ENCODE data around the gene PRR12.
"Not testable (repeated sequence)": the region's sequence is repeated elsewhere in the genome, so short reads cannot be mapped to it uniquely, and the experiment has no call there.

Gene PRR12

GRCh38 chr19:49593233-49594113 is 2.5 kb downstream of the PRR12 start:
- DNase-seq, result peak; percentile 93

- no peak for DNase-seq
These were observed 3.4 kb downstream of the PRR12 start for GRCh38 chr19:49594157-49594992.

GRCh38 chr19:49594993-49595818 is 4.2 kb downstream of the PRR12 start:
- DNase-seq, result no peak

GRCh38 chr19:49595819-49596404 is 4.9 kb downstream of the PRR12 start:
- no peak for DNase-seq

GRCh38 chr19:49596407-49596806 is 5.4 kb downstream of the PRR12 start:
- DNase-seq, result no peak

- DNase-seq, result no peak
These were observed 6.1 kb downstream of the PRR12 start for GRCh38 chr19:49596954-49597702.

- no peak for DNase-seq
These were observed 6.7 kb downstream of the PRR12 start for GRCh38 chr19:49597703-49597974.

GRCh38 chr19:49599378-49600295 is 8.7 kb downstream of the PRR12 start:
- no peak for DNase-seq

- DNase-seq, result no peak
These were observed 10.6 kb downstream of the PRR12 start for GRCh38 chr19:49601482-49602038.

GRCh38 chr19:49602806-49603205 is 11.8 kb downstream of the PRR12 start:
- DNase-seq, result no peak

- no peak for DNase-seq
These were observed 14.6 kb downstream of the PRR12 start for GRCh38 chr19:49605605-49606004.

GRCh38 chr19:49609499-49610092 is 18.6 kb downstream of the PRR12 start:
- no peak for DNase-seq

- DNase-seq, result no peak
These were observed 22.4 kb downstream of the PRR12 start for GRCh38 chr19:49613374-49613773.

GRCh38 chr19:49614096-49614833 is 23.3 kb downstream of the PRR12 start:
- DNase-seq, result peak; percentile 79

GRCh38 chr19:49615861-49616260 is 24.9 kb downstream of the PRR12 start:
- no peak for DNase-seq

GRCh38 chr19:49616532-49616931 is 25.6 kb downstream of the PRR12 start:
- DNase-seq, result no peak

- no peak for DNase-seq
These were observed 26.0 kb downstream of the PRR12 start for GRCh38 chr19:49616945-49617344.

- DNase-seq, result not testable (repeated sequence)
These were observed 26.9 kb downstream of the PRR12 start for GRCh38 chr19:49617860-49618259.

All from fibroblast of skin of right biceps (primary cell).